Peyer's patch (tissue), 4 donors: ENCODE measurements around the gene SLC9A3.

ENCODE experiments used
- CTCF ChIP-seq, 6 experiments: fragments of 450-650 bp in 4 of 6; fragments of 200-600 bp in 2 of 6; sonication (generic) in 1 of 6; IDR thresholded peaks; one replicate each; pipeline ENCODE4 v1.5.1; 2017 to 2019; ENCODE audit warnings: antibody characterized with exemption in 6 of 6, mild to moderate bottlenecking in 3 of 6, moderate library complexity in 1 of 6
- POLR2A ChIP-seq, 2 donors: fragments of 450-650 bp; IDR thresholded peaks; one replicate each; pipeline ENCODE4 v1.5.1; 2017; ENCODE audit warnings: antibody characterized with exemption in 2 of 2, mild to moderate bottlenecking in 2 of 2, moderate library complexity in 2 of 2

- TF ChIP-seq CTCF (IDR thresholded peaks at IDR 0.05) (no peak), POLR2A (IDR thresholded peaks at IDR 0.05) (no peak)
Observed at GRCh38 chr5:516338-516925, 7.8 kb downstream of the SLC9A3 start.
